Measurements from ENCODE around the gene ZSWIM2. TPM values are rescaled to one million over a fixed set of nuclear protein-coding genes. Genes with fewer than 3 reads are reported as not detected.

Gene ZSWIM2
- total RNA-seq, 6 donors from 2014 or later = not detected

- WGBS, 2 donors = 82 to 84% methylated on average over 2 of the region's 2 CpGs
- no peak for DNase-seq
- no peaks in the 10 kb centered on the region for H3K27me3 ChIP-seq
- peaks cover 0 to 16% (median 6%) of the 10 kb centered on the region in 4 donors for H3K4me1 ChIP-seq
- H3K4me3 ChIP-seq = no peak overlapping the region
- no peaks in the 10 kb centered on the region for H3K36me3 ChIP-seq
- ATAC-seq (ENCODE audit: low FRiP score in 2 of 2) = no peak
- H3K27ac ChIP-seq = peak overlapping the region in 1 of 4 donors; percentile 21
- TF ChIP-seq POLR2A (IDR thresholded peaks at IDR 0.05) (no peak), POLR2AphosphoS5 (IDR thresholded peaks at IDR 0.05) (no peak), EP300 (IDR thresholded peaks at IDR 0.05) (no peak)
- TF ChIP-seq, protein P1, sequence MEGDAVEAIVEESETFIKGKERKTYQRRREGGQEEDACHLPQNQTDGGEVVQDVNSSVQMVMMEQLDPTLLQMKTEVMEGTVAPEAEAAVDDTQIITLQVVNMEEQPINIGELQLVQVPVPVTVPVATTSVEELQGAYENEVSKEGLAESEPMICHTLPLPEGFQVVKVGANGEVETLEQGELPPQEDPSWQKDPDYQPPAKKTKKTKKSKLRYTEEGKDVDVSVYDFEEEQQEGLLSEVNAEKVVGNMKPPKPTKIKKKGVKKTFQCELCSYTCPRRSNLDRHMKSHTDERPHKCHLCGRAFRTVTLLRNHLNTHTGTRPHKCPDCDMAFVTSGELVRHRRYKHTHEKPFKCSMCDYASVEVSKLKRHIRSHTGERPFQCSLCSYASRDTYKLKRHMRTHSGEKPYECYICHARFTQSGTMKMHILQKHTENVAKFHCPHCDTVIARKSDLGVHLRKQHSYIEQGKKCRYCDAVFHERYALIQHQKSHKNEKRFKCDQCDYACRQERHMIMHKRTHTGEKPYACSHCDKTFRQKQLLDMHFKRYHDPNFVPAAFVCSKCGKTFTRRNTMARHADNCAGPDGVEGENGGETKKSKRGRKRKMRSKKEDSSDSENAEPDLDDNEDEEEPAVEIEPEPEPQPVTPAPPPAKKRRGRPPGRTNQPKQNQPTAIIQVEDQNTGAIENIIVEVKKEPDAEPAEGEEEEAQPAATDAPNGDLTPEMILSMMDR (IDR thresholded peaks at IDR 0.05) = no peak
- H3K9me3 ChIP-seq = peaks cover 0 to 9% (median 6%) of the 10 kb centered on the region in 4 donors
Measured at GRCh38 chr2:186883666-186884065, 34.7 kb upstream of the ZSWIM2 start.

- H3K4me3 ChIP-seq = no peak overlapping the region
- no peaks in the 10 kb centered on the region for H3K27me3 ChIP-seq
- 83 to 91% methylated on average over 2 of the region's 2 CpGs for WGBS, 2 donors
- H3K9me3 ChIP-seq = peaks cover 0 to 9% (median 6%) of the 10 kb centered on the region in 4 donors
- peaks cover 0 to 16% (median 6%) of the 10 kb centered on the region in 4 donors for H3K4me1 ChIP-seq
- TF ChIP-seq, protein P1 (IDR thresholded peaks at IDR 0.05) = no peak
- TF ChIP-seq POLR2AphosphoS5 (IDR thresholded peaks at IDR 0.05) (no peak), EP300 (IDR thresholded peaks at IDR 0.05) (no peak), POLR2A (IDR thresholded peaks at IDR 0.05) (no peak)
- H3K36me3 ChIP-seq = no peaks in the 10 kb centered on the region
- H3K27ac ChIP-seq = no peak overlapping the region
- no peak for DNase-seq
- no peak for ATAC-seq (ENCODE audit: low FRiP score in 2 of 2)
Measured at GRCh38 chr2:186882511-186883071, 33.6 kb upstream of the ZSWIM2 start.

- no peak for TF ChIP-seq POLR2AphosphoS5 (IDR thresholded peaks at IDR 0.05)
- WGBS, 2 donors = 74% methylated on average over 1 of the region's 1 CpG
- Histone ChIP-seq H3K27ac (no peak overlapping the region), H3K4me1 (peaks cover 0 to 11% (median 0%) of the 10 kb centered on the region in 4 donors), H3K4me3 (no peak overlapping the region), H3K36me3 (no peaks in the 10 kb centered on the region), H3K9me3 (peaks cover 0 to 9% (median 6%) of the 10 kb centered on the region in 4 donors), H3K27me3 (no peaks in the 10 kb centered on the region)
- DNase-seq (no peak), ATAC-seq (ENCODE audit: low FRiP score in 2 of 2) (no peak)
Measured at GRCh38 chr2:186881660-186882059, 32.7 kb upstream of the ZSWIM2 start.

GRCh38 chr2:186879312-186879711 is 30.3 kb upstream of the ZSWIM2 start:
- WGBS, 2 donors = 67 to 100% methylated on average over 2 of the region's 2 CpGs
- peaks cover 0 to 9% (median 6%) of the 10 kb centered on the region in 4 donors for H3K9me3 ChIP-seq
- no peak for DNase-seq

GRCh38 chr2:186874713-186875112 is 25.7 kb upstream of the ZSWIM2 start:
- Histone ChIP-seq H3K4me3 (no peak overlapping the region), H3K9me3 (no peaks in the 10 kb centered on the region), H3K4me1 (no peaks in the 10 kb centered on the region), H3K27ac (no peak overlapping the region), H3K27me3 (no peaks in the 10 kb centered on the region), H3K36me3 (no peaks in the 10 kb centered on the region)
- DNase-seq (no peak), ATAC-seq (ENCODE audit: low FRiP score in 2 of 2) (no peak)
- 79 to 84% methylated on average over 4 of the region's 4 CpGs for WGBS, 2 donors
- TF ChIP-seq POLR2AphosphoS5 (IDR thresholded peaks at IDR 0.05) (no peak), POLR2A (IDR thresholded peaks at IDR 0.05) (no peak), EP300 (IDR thresholded peaks at IDR 0.05) (no peak)
- TF ChIP-seq, protein P1 (IDR thresholded peaks at IDR 0.05) = no peak

More at GRCh38 chr2:186879312-186879711, 30.3 kb upstream of the ZSWIM2 start:
- H3K27me3 ChIP-seq = no peaks in the 10 kb centered on the region
- TF ChIP-seq POLR2AphosphoS5 (IDR thresholded peaks at IDR 0.05) = no peak
- no peak for TF ChIP-seq POLR2A (IDR thresholded peaks at IDR 0.05)
- H3K27ac ChIP-seq = no peak overlapping the region
- H3K4me1 ChIP-seq = no peaks in the 10 kb centered on the region
- no peak for ATAC-seq (ENCODE audit: low FRiP score in 2 of 2)
- no peak overlapping the region for H3K4me3 ChIP-seq
- no peaks in the 10 kb centered on the region for H3K36me3 ChIP-seq

- DNase-seq = no peak
- H3K27me3 ChIP-seq = no peaks in the 10 kb centered on the region
- ATAC-seq (ENCODE audit: low FRiP score in 2 of 2) = no peak
- no peak for TF ChIP-seq POLR2A (IDR thresholded peaks at IDR 0.05)
- TF ChIP-seq EP300 (IDR thresholded peaks at IDR 0.05) = no peak
- TF ChIP-seq, protein P1 (IDR thresholded peaks at IDR 0.05) = no peak
- TF ChIP-seq POLR2AphosphoS5 (IDR thresholded peaks at IDR 0.05) = no peak
- no peaks in the 10 kb centered on the region for H3K4me1 ChIP-seq
- no peaks in the 10 kb centered on the region for H3K9me3 ChIP-seq
- no peak overlapping the region for H3K4me3 ChIP-seq
- H3K27ac ChIP-seq = no peak overlapping the region
- H3K36me3 ChIP-seq = no peaks in the 10 kb centered on the region
- WGBS, 2 donors = 52 to 69% methylated on average over 2 of the region's 2 CpGs
Measured at GRCh38 chr2:186871881-186872280, 22.9 kb upstream of the ZSWIM2 start.
